A673 (cell line): ENCODE measurements around the gene TRIM40.

ENCODE experiments used
- EZH2 ChIP-seq: fragments of 200-600 bp; sonication (generic); IDR thresholded peaks from 2 replicates; pipeline ENCODE4 v1.6.1; 2017; ENCODE audit warnings: borderline replicate concordance, low read depth, mild to moderate bottlenecking, mixed read lengths, antibody characterized with exemption, low read length; ENCODE audit not compliant: poor library complexity, severe bottlenecking
- TF ChIP-seq, protein P1 (sequence below): fragments of 300-800, 200-600 bp; sonication (generic); conservative IDR thresholded peaks from 2 replicates; pipeline ENCODE4 v1.5.1; 2017; ENCODE audit warnings: low read depth, mild to moderate bottlenecking, antibody characterized with exemption, low read length, moderate library complexity, mixed read lengths

DNA sequence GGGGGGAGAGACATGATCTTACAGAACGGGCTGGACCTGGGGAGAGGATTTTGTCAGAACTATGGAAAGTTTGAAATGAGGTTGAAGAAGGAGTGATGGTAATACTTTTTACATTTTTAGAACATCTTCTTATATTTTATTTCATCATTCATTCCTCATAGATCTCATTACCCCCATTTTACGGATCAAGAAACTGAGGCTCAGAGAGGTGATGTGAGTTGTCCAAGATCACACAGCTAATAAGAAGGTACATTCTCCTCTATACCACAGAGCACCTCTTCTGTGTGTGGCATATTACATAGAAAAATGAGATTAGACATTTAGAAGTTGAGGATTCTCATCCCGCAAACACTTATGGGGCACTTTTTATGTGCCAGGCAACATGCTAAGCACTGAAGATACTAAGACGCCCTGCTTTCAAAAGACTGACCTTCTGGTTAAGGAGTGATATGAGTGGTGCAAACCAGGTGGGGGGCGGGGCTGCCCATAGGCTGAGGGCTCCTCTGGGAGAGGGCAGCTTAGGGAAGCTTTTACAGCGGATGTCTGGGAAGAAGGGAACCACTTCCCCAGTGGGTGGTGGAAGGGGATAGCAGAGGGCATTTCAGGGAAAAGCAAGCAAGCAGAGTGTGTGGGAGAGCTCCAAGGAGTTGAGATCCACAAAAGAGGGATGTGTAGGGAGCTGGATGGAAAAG lies 42.9 kb upstream of the TRIM40 start:
- TF ChIP-seq, protein P1, sequence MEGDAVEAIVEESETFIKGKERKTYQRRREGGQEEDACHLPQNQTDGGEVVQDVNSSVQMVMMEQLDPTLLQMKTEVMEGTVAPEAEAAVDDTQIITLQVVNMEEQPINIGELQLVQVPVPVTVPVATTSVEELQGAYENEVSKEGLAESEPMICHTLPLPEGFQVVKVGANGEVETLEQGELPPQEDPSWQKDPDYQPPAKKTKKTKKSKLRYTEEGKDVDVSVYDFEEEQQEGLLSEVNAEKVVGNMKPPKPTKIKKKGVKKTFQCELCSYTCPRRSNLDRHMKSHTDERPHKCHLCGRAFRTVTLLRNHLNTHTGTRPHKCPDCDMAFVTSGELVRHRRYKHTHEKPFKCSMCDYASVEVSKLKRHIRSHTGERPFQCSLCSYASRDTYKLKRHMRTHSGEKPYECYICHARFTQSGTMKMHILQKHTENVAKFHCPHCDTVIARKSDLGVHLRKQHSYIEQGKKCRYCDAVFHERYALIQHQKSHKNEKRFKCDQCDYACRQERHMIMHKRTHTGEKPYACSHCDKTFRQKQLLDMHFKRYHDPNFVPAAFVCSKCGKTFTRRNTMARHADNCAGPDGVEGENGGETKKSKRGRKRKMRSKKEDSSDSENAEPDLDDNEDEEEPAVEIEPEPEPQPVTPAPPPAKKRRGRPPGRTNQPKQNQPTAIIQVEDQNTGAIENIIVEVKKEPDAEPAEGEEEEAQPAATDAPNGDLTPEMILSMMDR = no peak
- no peak for TF ChIP-seq EZH2
